ENCODE measurements around the gene SCIN. TPM values are rescaled to one million over a fixed set of nuclear protein-coding genes. Genes with fewer than 3 reads are reported as not detected.
"Not testable (repeated sequence)": the region's sequence is repeated elsewhere in the genome, so short reads cannot be mapped to it uniquely, and the experiment has no call there.

The SCIN gene
- total and polyA plus RNA-seq, 4 donors: 0.23 to 9.1 (median 2.9) TPM

- H3K27ac ChIP-seq (ENCODE audit: low read depth in 1 of 2, low read length in 2 of 2): not testable (repeated sequence)
These were observed 89.9 kb downstream of the SCIN start for GRCh38 chr7:12660423-12660822.

GRCh38 chr7:12660986-12661385, 90.5 kb downstream of the SCIN start:
- DNase-seq; H3K4me1 ChIP-seq (ENCODE audit: control insufficient read depth in 1 of 2, insufficient read depth in 2 of 2, low read length in 2 of 2); H3K36me3 ChIP-seq (ENCODE audit: control insufficient read depth in 1 of 2, insufficient read depth in 2 of 2, low read length in 1 of 2); H3K27me3 ChIP-seq (ENCODE audit: control insufficient read depth in 1 of 2, insufficient read depth in 2 of 2, low read length in 1 of 2); H3K4me3 ChIP-seq (ENCODE audit: low read length in 2 of 2); H3K27ac ChIP-seq (ENCODE audit: low read depth in 1 of 2, low read length in 2 of 2); H3K9me3 ChIP-seq (ENCODE audit: control insufficient read depth, low read length); intact Hi-C loops (cut with DNase I); ATAC-seq (ENCODE audit: low FRiP score): not testable (repeated sequence)
- WGBS, 2 donors: 87 to 88% methylated on average over 3 of the region's 3 CpGs

More at GRCh38 chr7:12660423-12660822, 89.9 kb downstream of the SCIN start:
- ATAC-seq (ENCODE audit: low FRiP score); DNase-seq; intact Hi-C loops (cut with DNase I); H3K36me3 ChIP-seq (ENCODE audit: control insufficient read depth in 1 of 2, insufficient read depth in 2 of 2, low read length in 1 of 2); H3K27me3 ChIP-seq (ENCODE audit: control insufficient read depth in 1 of 2, insufficient read depth in 2 of 2, low read length in 1 of 2); H3K4me1 ChIP-seq (ENCODE audit: control insufficient read depth in 1 of 2, insufficient read depth in 2 of 2, low read length in 2 of 2); H3K9me3 ChIP-seq (ENCODE audit: control insufficient read depth, low read length); H3K4me3 ChIP-seq (ENCODE audit: low read length in 2 of 2): not testable (repeated sequence)
- 76 to 81% methylated on average over 8 of the region's 8 CpGs for WGBS, 2 donors

- WGBS, 2 donors: 82 to 85% methylated on average over 6 of the region's 6 CpGs
- intact Hi-C loops (cut with DNase I): no loop called here
These were observed 91.1 kb downstream of the SCIN start for GRCh38 chr7:12661581-12661980.

GRCh38 chr7:12670000-12670729, 99.6 kb downstream of the SCIN start:
- H3K4me1 ChIP-seq (ENCODE audit: control insufficient read depth in 1 of 2, insufficient read depth in 2 of 2, low read length in 2 of 2): no peaks in the 10 kb centered on the region
- ATAC-seq (ENCODE audit: low FRiP score): no peak

More at GRCh38 chr7:12661581-12661980, 91.1 kb downstream of the SCIN start:
- H3K27ac ChIP-seq (ENCODE audit: low read depth in 1 of 2, low read length in 2 of 2): no peak overlapping the region
- no peaks in the 10 kb centered on the region for H3K9me3 ChIP-seq (ENCODE audit: control insufficient read depth, low read length)
- H3K4me1 ChIP-seq (ENCODE audit: control insufficient read depth in 1 of 2, insufficient read depth in 2 of 2, low read length in 2 of 2): no peaks in the 10 kb centered on the region
- DNase-seq (no peak), ATAC-seq (ENCODE audit: low FRiP score) (no peak)
- no peak overlapping the region for H3K4me3 ChIP-seq (ENCODE audit: low read length in 2 of 2)
- H3K27me3 ChIP-seq (ENCODE audit: control insufficient read depth in 1 of 2, insufficient read depth in 2 of 2, low read length in 1 of 2): no peaks in the 10 kb centered on the region
- no peaks in the 10 kb centered on the region for H3K36me3 ChIP-seq (ENCODE audit: control insufficient read depth in 1 of 2, insufficient read depth in 2 of 2, low read length in 1 of 2)

GRCh38 chr7:12670743-12671520, 100.4 kb downstream of the SCIN start:
- no peaks in the 10 kb centered on the region for H3K27me3 ChIP-seq (ENCODE audit: control insufficient read depth in 1 of 2, insufficient read depth in 2 of 2, low read length in 1 of 2)
- no peaks in the 10 kb centered on the region for H3K36me3 ChIP-seq (ENCODE audit: control insufficient read depth in 1 of 2, insufficient read depth in 2 of 2, low read length in 1 of 2)
- H3K27ac ChIP-seq (ENCODE audit: low read depth in 1 of 2, low read length in 2 of 2): no peak overlapping the region
- DNase-seq (no peak), ATAC-seq (ENCODE audit: low FRiP score) (no peak)
- intact Hi-C loops (cut with DNase I): no loop called here
- H3K4me1 ChIP-seq (ENCODE audit: control insufficient read depth in 1 of 2, insufficient read depth in 2 of 2, low read length in 2 of 2): no peaks in the 10 kb centered on the region
- 74 to 75% methylated on average over 6 of the region's 6 CpGs for WGBS, 2 donors
- H3K9me3 ChIP-seq (ENCODE audit: control insufficient read depth, low read length): peaks cover 4% of the 10 kb centered on the region
- no peak overlapping the region for H3K4me3 ChIP-seq (ENCODE audit: low read length in 2 of 2)

More at GRCh38 chr7:12670000-12670729, 99.6 kb downstream of the SCIN start:
- no peaks in the 10 kb centered on the region for H3K36me3 ChIP-seq (ENCODE audit: control insufficient read depth in 1 of 2, insufficient read depth in 2 of 2, low read length in 1 of 2)
- no peaks in the 10 kb centered on the region for H3K9me3 ChIP-seq (ENCODE audit: control insufficient read depth, low read length)
- no peak for DNase-seq
- H3K27ac ChIP-seq (ENCODE audit: low read depth in 1 of 2, low read length in 2 of 2): no peak overlapping the region
- WGBS, 2 donors: 3 to 11% methylated on average over 1 of the region's 1 CpG
- no peak overlapping the region for H3K4me3 ChIP-seq (ENCODE audit: low read length in 2 of 2)
- H3K27me3 ChIP-seq (ENCODE audit: control insufficient read depth in 1 of 2, insufficient read depth in 2 of 2, low read length in 1 of 2): no peaks in the 10 kb centered on the region
- intact Hi-C loops (cut with DNase I): no loop called here

- H3K4me1 ChIP-seq (ENCODE audit: control insufficient read depth in 1 of 2, insufficient read depth in 2 of 2, low read length in 2 of 2); intact Hi-C loops (cut with DNase I); H3K27me3 ChIP-seq (ENCODE audit: control insufficient read depth in 1 of 2, insufficient read depth in 2 of 2, low read length in 1 of 2); H3K9me3 ChIP-seq (ENCODE audit: control insufficient read depth, low read length); H3K27ac ChIP-seq (ENCODE audit: low read depth in 1 of 2, low read length in 2 of 2); ATAC-seq (ENCODE audit: low FRiP score); DNase-seq; H3K4me3 ChIP-seq (ENCODE audit: low read length in 2 of 2); H3K36me3 ChIP-seq (ENCODE audit: control insufficient read depth in 1 of 2, insufficient read depth in 2 of 2, low read length in 1 of 2): not testable (repeated sequence)
- 87% methylated on average over 7 of the region's 7 CpGs for WGBS, 2 donors
These were observed 102.9 kb downstream of the SCIN start for GRCh38 chr7:12673436-12673835.

GRCh38 chr7:12674053-12674452, 103.5 kb downstream of the SCIN start:
- WGBS, 2 donors: 91 to 94% methylated on average over 2 of the region's 2 CpGs
- H3K4me3 ChIP-seq (ENCODE audit: low read length in 2 of 2): no peak overlapping the region
- H3K27me3 ChIP-seq (ENCODE audit: control insufficient read depth in 1 of 2, insufficient read depth in 2 of 2, low read length in 1 of 2): no peaks in the 10 kb centered on the region

GRCh38 chr7:12674861-12675260, 104.3 kb downstream of the SCIN start:
- ATAC-seq (ENCODE audit: low FRiP score): no peak
- Histone ChIP-seq H3K4me1 (ENCODE audit: control insufficient read depth in 1 of 2, insufficient read depth in 2 of 2, low read length in 2 of 2) (no peaks in the 10 kb centered on the region), H3K9me3 (ENCODE audit: control insufficient read depth, low read length) (peaks cover 4% of the 10 kb centered on the region), H3K4me3 (ENCODE audit: low read length in 2 of 2) (no peak overlapping the region), H3K27ac (ENCODE audit: low read depth in 1 of 2, low read length in 2 of 2) (no peak overlapping the region), H3K36me3 (ENCODE audit: control insufficient read depth in 1 of 2, insufficient read depth in 2 of 2, low read length in 1 of 2) (no peaks in the 10 kb centered on the region), H3K27me3 (ENCODE audit: control insufficient read depth in 1 of 2, insufficient read depth in 2 of 2, low read length in 1 of 2) (peaks cover 0 to 1% of the 10 kb centered on the region in 2 donors)
- intact Hi-C loops (cut with DNase I): no loop called here
- 87 to 94% methylated on average over 4 of the region's 4 CpGs for WGBS, 2 donors
- DNase-seq: no peak

More at GRCh38 chr7:12674053-12674452, 103.5 kb downstream of the SCIN start:
- Histone ChIP-seq H3K36me3 (ENCODE audit: control insufficient read depth in 1 of 2, insufficient read depth in 2 of 2, low read length in 1 of 2) (no peaks in the 10 kb centered on the region), H3K27ac (ENCODE audit: low read depth in 1 of 2, low read length in 2 of 2) (no peak overlapping the region), H3K9me3 (ENCODE audit: control insufficient read depth, low read length) (peaks cover 4% of the 10 kb centered on the region), H3K4me1 (ENCODE audit: control insufficient read depth in 1 of 2, insufficient read depth in 2 of 2, low read length in 2 of 2) (no peaks in the 10 kb centered on the region)
- ATAC-seq (ENCODE audit: low FRiP score): no peak
- intact Hi-C loops (cut with DNase I): no loop called here
- DNase-seq: no peak
